Right ventricle myocardium superior (tissue), 1 donor: ENCODE data around the gene AMOTL2. TPM values are rescaled to one million over a fixed set of nuclear protein-coding genes. Genes with fewer than 3 reads are reported as not detected.

Experiments used
- ATAC-seq: fragments of 200-7000 bp; cut with Tn5 transposase; one replicate; pipeline ENCODE4 v1.9.1; 2020; ENCODE audit warnings: mild to moderate bottlenecking; ENCODE audit not compliant: poor library complexity
- DNase-seq: peaks from one replicate; pipeline ENCODE4 v3.0.0-alpha.2; 2020
- intact Hi-C: fragments of 100-400 bp; cut with DNase I; formaldehyde crosslinking; loops from one replicate; pipeline ENCODE4 v1.11.2; 2022
- total RNA-seq: library from RNA; stranded (reverse); fragmentation: NEBNext Ultra II Directional; extraction: Animal tissue kit (Norgen Biotek cat#: 25700); gene quantifications from one replicate; pipeline ENCODE4 v1.2.1, GENCODE V29; 2021
- donor health status: DM: no; HTN: yes; CAD: no; lungs with severe emphysema.

The AMOTL2 gene
- total RNA-seq, 1 donor from 2014 or later: 63.0 TPM

GRCh38 chr3:134370611-134371531, 3.4 kb downstream of the AMOTL2 start:
- intact Hi-C loops: loop anchor here (5.0 kb wide), 1 partner anchor 101 kb away; no protein-coding TSS in a partner anchor
- DNase-seq (no peak), ATAC-seq (no peak)

- intact Hi-C loops: loop anchor here (5.0 kb wide), 1 partner anchor 102 kb away; no protein-coding TSS in a partner anchor
- ATAC-seq (no peak), DNase-seq (no peak)
These were observed 4.2 kb downstream of the AMOTL2 start for GRCh38 chr3:134369861-134370596.

DNA sequence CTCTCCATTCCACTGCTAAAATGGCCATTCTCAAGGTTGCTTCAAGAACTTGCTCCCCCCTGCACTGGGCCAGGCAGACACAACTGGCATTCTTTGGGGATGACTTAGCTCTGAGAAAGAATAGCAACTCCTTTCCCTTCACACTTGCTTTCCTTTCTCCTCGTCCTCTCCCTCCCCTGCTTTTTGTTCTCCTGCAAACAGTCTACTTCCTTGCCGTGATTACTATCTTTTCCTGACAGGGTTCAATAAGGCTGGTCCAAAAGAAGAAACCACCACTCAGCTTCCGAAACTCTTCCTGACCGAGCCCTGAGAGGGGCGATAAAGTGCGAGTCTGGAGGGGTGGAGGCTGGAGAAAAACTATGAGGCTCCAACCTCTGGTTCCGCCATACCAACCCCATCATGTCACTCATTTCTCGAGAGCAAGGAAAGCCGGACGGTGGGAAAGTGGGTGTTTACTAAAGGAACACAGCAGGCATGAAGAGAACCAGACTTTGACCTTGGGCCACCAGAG, 5.0 kb downstream of the AMOTL2 start:
- intact Hi-C loops: no loop called here
- no peak for DNase-seq
- no peak for ATAC-seq

- DNase-seq: no peak
- intact Hi-C loops: no loop called here
These were observed 5.5 kb downstream of the AMOTL2 start for GRCh38 chr3:134368751-134369105.

DNA sequence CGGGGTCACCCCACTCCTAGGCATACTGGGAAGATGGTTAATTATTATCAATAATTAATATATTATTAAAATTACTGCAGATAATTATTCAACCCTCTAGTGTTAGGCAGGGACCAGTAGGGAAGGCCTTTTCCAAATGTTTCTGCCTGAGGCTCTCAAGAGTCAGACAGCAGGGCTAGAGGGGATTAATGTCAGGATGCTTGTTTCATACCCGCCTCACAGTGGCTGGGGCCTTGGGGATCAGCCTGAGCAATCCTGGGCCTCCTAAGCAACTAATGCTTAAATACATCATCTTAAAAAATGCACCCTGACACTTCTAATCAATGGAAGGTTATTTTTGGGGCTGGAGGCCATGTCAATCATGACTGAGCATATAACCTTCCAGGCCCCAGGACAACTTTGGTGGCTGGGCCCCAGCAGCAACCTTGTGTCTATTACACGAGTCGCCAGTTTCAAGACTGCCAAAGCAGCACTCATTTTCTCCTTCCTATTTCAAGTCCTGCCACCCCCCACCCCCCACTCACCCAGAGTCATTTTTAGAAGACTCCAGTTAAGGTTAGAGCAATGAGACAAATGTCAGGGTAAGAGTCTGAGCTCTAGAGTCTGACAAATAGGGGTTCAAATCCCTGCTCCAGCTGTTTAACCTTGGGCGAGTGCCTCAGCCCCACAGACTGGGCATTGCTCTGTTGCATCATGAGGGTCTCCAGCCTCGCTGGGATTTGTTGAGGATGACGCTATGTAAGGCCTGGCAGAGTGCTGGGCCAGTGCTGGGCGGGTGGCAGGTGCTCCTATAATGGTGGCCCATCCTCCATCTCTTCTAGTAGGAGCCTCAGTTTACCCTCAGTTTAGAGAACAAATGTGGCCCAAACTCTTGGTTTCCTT, 6.1 kb downstream of the AMOTL2 start:
- DNase-seq (no peak), ATAC-seq (no peak)

More at GRCh38 chr3:134368751-134369105, 5.5 kb downstream of the AMOTL2 start:
- ATAC-seq: no peak

DNA sequence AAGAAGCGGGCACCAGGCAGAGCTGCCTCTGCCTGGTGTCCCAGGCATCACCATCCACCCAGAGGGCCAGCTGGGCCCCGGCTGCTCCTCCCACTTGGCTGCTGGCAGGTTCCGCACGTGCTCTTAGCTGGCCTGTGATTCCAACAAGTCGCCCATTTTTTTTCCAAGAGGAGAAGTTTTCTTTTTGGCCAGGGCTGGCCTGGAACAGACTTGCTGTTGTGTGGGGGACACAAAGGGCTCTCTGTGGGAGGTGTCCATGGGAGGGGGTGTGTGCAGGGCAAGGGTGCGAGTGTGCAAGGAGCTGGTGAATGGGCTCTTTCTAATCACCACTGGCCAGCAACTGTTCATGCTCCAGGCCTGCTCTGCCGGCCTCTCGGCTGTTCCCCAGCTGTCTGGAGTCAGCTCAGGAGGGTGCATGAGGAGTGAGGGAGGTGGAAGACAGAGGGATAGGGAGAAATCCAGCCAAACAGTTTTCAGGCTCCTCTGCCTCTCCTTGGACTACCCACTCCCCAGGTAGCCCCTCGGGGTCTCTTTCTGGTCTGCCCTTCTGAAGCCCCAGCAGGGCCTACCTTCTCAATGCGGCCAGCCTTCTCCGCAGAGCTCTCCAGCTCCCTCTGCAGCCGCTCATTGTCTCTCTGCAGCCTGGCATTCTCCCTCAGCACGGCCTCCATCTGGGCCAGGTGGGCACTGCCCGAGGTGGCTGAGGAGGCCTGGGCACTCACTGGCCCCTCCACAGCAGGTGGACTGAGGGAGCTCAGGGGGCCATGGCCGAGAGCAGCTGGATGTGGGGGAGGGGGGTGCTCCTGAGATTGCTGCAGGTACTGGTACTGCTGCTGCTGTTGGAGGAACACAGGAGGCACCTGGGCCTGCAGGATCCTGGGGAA, 7.1 kb downstream of the AMOTL2 start:
- intact Hi-C loops: no loop called here
- ATAC-seq (peak; percentile 26), DNase-seq (peak; percentile 74)

More for the DNA sequence above, 6.1 kb downstream of the AMOTL2 start:
- intact Hi-C loops: no loop called here

DNA sequence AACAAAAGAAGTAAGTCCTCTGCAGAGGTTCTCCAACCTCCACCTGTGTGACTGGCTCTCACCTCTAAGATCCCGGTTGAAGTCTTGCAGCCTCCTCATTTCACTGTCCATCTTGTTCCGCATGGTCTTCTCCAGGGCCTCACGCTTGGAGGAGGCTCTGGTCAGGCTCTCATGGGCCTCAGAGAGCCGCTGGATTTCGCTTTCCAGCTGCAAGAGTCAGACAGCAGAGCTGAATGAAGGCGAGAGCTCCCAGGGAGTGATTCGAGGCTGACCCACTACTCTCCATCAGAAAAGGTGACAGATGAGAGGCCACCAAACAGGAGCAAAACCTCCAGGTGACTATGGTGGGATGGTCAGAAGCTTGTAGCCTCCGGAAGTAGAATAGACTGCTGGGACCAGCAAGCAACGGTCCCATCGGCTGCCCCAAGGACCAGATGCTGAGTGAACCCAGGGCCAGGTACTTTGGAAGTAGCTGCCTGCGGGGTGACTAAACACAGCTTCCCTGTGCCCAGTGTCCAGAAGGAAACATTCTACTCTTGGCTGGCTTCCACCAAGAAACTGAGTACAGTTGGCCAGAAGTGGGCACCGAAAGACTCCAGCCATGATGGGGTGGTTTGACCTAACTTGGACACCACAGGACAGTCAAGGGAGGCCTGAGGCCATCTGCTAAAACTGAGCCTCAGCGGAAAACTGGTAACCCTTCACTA, 7.9 kb downstream of the AMOTL2 start:
- intact Hi-C loops: no loop called here
- DNase-seq (no peak), ATAC-seq (no peak)

- no peak for ATAC-seq
- intact Hi-C loops: no loop called here
- no peak for DNase-seq
These were observed 8.5 kb downstream of the AMOTL2 start for GRCh38 chr3:134365766-134366065.

DNA sequence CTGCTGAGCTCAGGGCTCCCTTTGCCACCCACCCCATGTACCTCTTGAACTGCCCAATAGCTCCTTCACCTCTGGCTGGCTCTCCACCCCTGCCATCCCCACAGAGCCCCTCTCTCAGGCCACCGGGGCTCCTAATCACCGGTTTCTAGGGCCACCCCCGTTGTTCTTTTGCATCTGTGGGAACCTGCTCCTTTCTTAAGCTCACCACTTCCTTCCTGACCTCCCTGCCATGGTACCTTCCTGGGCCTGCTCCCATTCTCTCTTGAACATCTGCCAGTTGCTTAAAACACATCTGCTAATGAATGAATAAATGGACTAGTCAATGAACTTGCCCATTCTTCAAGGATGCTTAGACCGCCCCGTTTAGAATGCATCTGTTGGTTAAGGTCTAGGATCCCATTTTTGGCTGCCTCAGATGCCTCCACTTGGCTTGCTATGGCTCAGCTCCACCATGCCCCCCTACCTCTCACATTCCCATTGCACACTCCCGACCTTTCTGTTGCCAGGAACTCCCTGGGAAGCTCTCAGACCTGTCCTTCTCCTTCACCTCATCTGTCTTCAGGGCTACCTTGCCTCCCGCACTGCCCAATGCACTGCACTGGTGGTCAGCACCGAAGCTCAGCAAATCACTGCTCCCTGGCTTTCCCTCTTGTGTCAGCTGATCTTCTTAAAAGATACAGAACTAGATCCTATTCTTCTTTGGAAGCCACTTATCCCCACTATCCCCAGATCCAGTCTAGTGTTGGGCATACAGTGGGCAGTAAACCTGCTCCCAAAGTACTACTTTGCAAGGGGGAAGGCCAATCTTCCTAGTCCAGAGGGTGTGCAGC, 9.1 kb downstream of the AMOTL2 start:
- intact Hi-C loops: no loop called here
- DNase-seq (no peak), ATAC-seq (no peak)

DNA sequence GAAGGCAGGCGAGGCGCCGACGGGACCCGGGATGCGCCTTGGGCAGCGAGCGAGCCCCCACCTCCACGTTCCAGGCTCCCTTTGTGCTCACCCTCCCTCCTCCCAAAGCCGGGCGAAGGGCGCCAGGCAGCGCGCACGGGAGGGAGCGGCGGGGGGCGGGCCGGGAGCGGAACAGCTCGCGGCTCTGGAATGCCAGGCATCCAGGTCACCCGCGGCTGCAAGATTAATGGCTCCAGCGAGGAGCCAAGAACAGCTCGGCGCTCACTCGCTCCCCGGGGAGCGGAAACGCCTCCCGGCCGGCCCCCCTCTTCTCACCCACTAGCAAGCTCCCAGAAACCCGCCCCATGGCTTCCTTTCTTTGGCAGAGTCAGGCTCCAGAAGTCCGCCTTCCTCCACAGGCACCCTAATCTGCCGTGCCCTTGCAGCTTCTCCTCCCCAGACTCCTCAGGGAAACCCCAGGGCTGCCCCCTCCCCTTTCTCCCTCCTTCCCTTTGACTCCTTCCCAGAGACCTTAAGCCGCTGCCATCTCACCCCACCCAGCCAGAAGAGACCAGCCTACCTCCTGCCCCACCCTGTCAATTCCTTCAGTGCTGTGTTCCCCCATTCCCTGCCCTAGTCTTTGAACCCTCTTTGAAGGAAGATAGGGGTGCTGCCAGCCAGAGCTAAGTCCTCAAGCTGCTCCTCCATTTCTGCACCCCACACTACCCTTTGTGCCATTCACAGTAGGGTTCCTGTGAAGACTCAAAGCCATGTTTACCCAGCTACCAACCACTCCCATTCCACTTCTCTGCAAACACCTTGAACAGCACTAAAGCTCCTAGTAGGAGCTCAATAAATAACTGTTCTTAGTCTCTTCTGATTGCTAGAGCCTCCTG, 9.9 kb downstream of the AMOTL2 start:
- intact Hi-C loops: no loop called here
- ATAC-seq (peak; percentile 87), DNase-seq (peak; percentile 95)

DNA sequence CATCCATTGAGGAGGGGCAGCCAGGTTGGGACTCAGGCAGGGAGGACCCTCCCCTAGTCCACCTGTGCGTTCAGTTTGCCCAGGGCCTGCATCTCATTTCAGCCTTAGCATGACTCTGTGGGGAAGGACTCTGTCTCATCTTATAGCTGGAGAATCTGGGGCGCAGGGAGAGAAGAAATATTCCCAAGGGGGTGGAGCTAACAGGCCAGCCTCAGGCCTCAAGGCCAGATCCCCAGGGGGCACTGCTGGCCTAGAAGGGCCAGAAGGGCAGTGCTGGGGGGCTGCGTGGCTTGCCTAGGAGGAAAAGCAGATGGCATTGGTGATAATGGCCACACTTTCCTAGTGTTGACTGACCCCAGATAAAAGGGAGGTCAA, 10.9 kb downstream of the AMOTL2 start:
- intact Hi-C loops: no loop called here
- no peak for ATAC-seq
- no peak for DNase-seq

- intact Hi-C loops: no loop called here
- no peak for DNase-seq
These were observed 11.4 kb downstream of the AMOTL2 start for GRCh38 chr3:134362670-134363380.

DNA sequence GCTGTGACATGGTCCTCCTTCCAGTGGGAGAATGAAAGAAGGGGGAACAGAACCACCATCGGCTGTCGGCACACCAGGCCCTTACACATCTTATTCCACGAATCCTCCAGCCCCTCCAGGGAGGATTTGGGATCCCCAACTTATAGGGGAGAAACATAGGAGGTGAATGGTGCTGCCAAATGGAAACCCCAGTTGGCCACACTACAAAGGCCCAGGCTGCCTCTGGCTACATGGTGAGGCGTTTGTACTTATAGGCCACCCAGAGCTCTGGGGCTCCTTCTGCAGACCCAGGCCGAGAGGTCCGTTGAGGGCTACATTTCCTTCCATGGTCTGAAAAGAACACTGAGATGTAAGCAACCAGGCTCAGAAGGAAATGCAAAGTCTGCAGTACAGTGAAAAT, 12.0 kb downstream of the AMOTL2 start:
- intact Hi-C loops: no loop called here
- ATAC-seq (no peak), DNase-seq (no peak)

More at GRCh38 chr3:134362670-134363380, 11.4 kb downstream of the AMOTL2 start:
- no peak for ATAC-seq

DNA sequence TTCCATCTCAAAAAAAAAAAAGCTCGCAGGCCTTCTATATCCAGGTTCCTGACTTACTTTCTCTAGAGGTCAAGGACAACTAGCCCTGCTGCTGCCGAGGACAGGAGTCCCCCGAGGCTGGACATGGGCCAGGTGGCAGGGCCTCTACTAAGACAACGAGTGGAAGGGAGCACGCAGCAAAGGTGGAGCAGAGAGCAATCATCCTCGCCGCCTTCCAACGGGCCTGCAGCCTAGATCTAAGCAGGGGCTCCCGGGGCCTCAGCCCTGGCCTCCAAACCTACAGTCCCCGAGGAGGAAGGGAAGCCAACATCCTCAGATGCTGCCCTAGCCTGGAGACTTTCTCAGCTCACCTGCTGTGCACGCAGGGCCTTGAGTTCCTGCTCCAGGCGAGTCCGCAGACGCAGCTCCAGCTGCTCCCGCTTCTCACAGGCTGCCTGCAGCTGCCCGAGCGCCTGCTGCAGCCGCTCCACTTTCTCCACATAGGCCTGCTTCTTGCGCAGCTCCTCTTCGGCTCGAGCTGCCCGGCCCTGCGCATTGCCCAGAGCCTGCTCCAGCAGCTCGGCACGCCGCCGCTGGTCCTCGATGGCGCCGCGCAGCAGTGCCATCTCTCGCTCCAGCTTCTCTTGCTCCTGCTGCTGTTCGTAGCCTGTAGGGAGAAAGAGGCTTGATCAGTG, 12.9 kb downstream of the AMOTL2 start:
- ATAC-seq (peak; percentile 5), DNase-seq (peak; percentile 79)
- intact Hi-C loops: no loop called here
